A549 treated with Mapracorat at 1 μM for 4 hours (cell line): ENCODE results near the gene ASPRV1. TPM values are rescaled to one million over a fixed set of nuclear protein-coding genes. Genes with fewer than 3 reads are reported as not detected.

Source experiments
- total RNA-seq: library from RNA; stranded (reverse); fragments of 200-300 nt; extraction: Qiagen RNA extraction; gene quantifications from 5 replicates; pipeline ENCODE4 v1.2.3, GENCODE V29; 2022

Gene ASPRV1
- 0.19 to 0.27 TPM (median 0.23 TPM) in 5 replicates for total RNA-seq

GRCh38 chr2:69961496-69961895 lies at the start of gene ASPRV1:
Gene ASPRV1 (minus strand): TSS chr2:69961631. CDS start chr2:69961436, 195 bp downstream.

GRCh38 chr2:69914950-69915945 lies 46.2 kb downstream of the ASPRV1 start, which contains the start of gene MXD1:
Gene MXD1 (plus strand): TSS chr2:69915109. CDS start chr2:69915331, 222 bp downstream.

Other genes with a start within 250 kb of the ASPRV1 start
- gene ANXA4, start 219.5 kb downstream of the ASPRV1 start, total RNA-seq, result 338 to 389 TPM (median 363 TPM) in 5 replicates
- gene GMCL1, start 132.0 kb downstream of the ASPRV1 start, total RNA-seq, result 7.1 to 12.1 TPM (median 9.9 TPM) in 5 replicates
- 49.0 to 71.4 TPM (median 52.4 TPM) in 5 replicates for gene SNRNP27, start 67.7 kb downstream of the ASPRV1 start, total RNA-seq
- gene MXD1, start 46.5 kb downstream of the ASPRV1 start, total RNA-seq, result 1.5 to 2.3 TPM (median 2.2 TPM) in 5 replicates
- 360 to 418 TPM (median 397 TPM) in 5 replicates for gene PCBP1, start 125.8 kb upstream of the ASPRV1 start, total RNA-seq
- gene C2orf42, start 229.4 kb upstream of the ASPRV1 start, total RNA-seq, result 5.5 to 8.9 TPM (median 7.5 TPM) in 5 replicates